Sigmoid colon (tissue), 4 donors: ENCODE measurements around the gene DDX51.

ENCODE experiments used
- EP300 ChIP-seq, 4 donors: sonication (generic); formaldehyde crosslinking; IDR thresholded peaks; one replicate each; pipeline ENCODE4 v1.6.1; 2017; ENCODE audit warnings: antibody characterized with exemption in 4 of 4
- POLR2AphosphoS5 ChIP-seq, 4 donors: sonication (generic); formaldehyde crosslinking; IDR thresholded peaks; one replicate each; pipeline ENCODE4 v1.6.1; 2017; ENCODE audit warnings: antibody characterized with exemption in 4 of 4

DNA sequence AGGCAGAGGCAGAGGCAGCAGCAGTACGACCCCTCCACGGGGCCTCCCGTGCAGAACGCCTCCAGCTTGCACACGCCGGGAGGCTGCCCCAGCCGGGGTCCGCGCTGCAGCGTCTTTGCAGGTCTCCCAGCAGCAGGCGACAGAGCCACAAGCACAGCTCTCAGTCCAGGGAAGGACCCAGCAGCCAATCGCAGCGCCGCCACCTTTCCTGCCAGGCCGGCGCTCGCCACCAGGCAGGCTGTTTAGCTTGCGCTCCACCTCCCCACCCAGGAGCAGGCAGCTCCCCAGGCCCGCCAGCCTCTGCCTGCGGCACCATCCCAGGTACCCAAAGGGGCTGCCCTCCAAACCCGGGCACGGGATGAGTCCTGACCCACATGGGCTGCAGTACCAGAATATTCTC, 25.2 kb downstream of the DDX51 start:
- TF ChIP-seq POLR2AphosphoS5 (IDR thresholded peaks at IDR 0.05) (no peak), EP300 (IDR thresholded peaks at IDR 0.05) (no peak)
